NT2/D1 (cell line): ENCODE results near the gene TBCD.

Experiments used
- SUZ12 ChIP-seq: IDR thresholded peaks from 2 replicates; pipeline ENCODE4 v1.6.1; 2011; ENCODE audit not compliant: insufficient read length, insufficient read depth; ENCODE audit errors: extremely low read depth
- YY1 ChIP-seq: IDR thresholded peaks from 2 replicates; pipeline ENCODE4 v1.6.1; 2011; ENCODE audit not compliant: insufficient read length, insufficient read depth
- ZNF274 ChIP-seq: IDR thresholded peaks from 2 replicates; pipeline ENCODE4 v1.6.1; 2011; ENCODE audit warnings: mild to moderate bottlenecking, low read depth, low read length

DNA sequence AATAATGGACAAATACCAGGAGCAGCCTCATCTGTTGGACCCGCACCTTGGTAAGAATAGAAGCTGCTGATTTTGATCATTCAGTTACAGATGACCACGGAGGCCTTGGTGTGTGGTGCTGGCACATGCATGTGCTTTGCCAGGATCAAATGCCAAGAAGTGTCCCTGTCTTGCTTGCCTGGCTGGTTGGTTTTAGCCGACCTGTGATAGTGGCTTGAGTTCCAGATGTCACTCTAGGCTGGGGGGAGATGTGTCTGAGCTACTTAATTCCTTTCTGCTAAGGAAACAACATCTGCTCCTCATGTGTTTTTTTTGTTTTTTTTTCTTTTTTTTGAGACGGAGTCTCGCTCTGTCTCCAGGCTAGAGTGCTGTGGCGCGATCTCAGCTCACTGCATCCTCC is 4.3 kb downstream of the TBCD start:
- TF ChIP-seq YY1 (no peak), SUZ12 (no peak), ZNF274 (no peak)
